NCI-H748 (cell line): ENCODE results near the gene SSH3.

Source experiments
- DNase-seq: peaks from one replicate; lab custom pipeline; 2025; ENCODE audit not compliant: unreplicated experiment; lab: John Stamatoyannopoulos, UW

The SSH3 gene

GRCh38 chr11:67345247-67345919, 42.1 kb downstream of the SSH3 start:
- DNase-seq = no peak

- DNase-seq = peak; percentile 64
Measured at GRCh38 chr11:67345920-67346819, 42.8 kb downstream of the SSH3 start.

- no peak for DNase-seq
Measured at GRCh38 chr11:67347964-67348749, 44.8 kb downstream of the SSH3 start.

GRCh38 chr11:67349036-67349435, 45.7 kb downstream of the SSH3 start:
- no peak for DNase-seq

GRCh38 chr11:67349457-67349856, 46.1 kb downstream of the SSH3 start:
- no peak for DNase-seq

GRCh38 chr11:67349928-67350465, 46.7 kb downstream of the SSH3 start:
- DNase-seq = no peak

GRCh38 chr11:67351275-67352005, 48.1 kb downstream of the SSH3 start:
- DNase-seq = peak; percentile 54

GRCh38 chr11:67352546-67353316, 49.4 kb downstream of the SSH3 start:
- DNase-seq = peak; percentile 81

GRCh38 chr11:67353317-67354074, 50.2 kb downstream of the SSH3 start, which contains the start of gene POLD4:
Gene POLD4, minus strand, starts transcription at chr11:67353546. Its CDS starts 147 bp downstream, at chr11:67353399.
- DNase-seq = peak; percentile 95

GRCh38 chr11:67354075-67355022, 51.0 kb downstream of the SSH3 start:
- no peak for DNase-seq

- no peak for DNase-seq
Measured at GRCh38 chr11:67355023-67355793, 51.9 kb downstream of the SSH3 start.

GRCh38 chr11:67355794-67356386, 52.6 kb downstream of the SSH3 start:
- no peak for DNase-seq

- DNase-seq = no peak
Measured at GRCh38 chr11:67356387-67356863, 53.1 kb downstream of the SSH3 start.

- DNase-seq = peak; percentile 65
Measured at GRCh38 chr11:67356864-67357561, 53.7 kb downstream of the SSH3 start.

GRCh38 chr11:67357831-67358670, 54.7 kb downstream of the SSH3 start:
- DNase-seq = no peak
